HG02798 (cell line): ENCODE measurements around the gene SERPINE3.

Source experiments
- ATAC-seq: cut with Tn5 transposase; IDR thresholded peaks from one replicate; pipeline ENCODE4 v1.9.1; 2021; ENCODE audit warnings: mild to moderate bottlenecking; ENCODE audit not compliant: unreplicated experiment, poor library complexity

Gene SERPINE3

DNA sequence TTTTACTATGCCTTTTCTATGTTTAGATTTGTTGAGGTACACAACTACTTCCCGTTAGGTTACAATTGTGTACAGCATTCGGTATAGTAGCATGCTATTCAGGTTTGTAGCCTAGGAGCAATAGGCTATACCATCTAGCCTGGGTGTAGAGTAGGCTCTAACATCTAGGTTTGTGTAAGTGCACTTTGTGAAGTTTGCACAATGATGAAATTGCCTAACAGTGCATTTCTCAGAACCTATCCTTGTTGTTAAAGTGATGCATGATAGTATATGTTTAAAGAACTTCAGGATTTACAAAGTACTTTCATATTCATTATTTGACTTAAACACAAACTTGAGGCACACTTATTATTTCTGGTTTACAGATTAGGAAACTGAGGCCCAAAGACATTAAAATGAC is 11.5 kb upstream of the SERPINE3 start:
- no peak for ATAC-seq

DNA sequence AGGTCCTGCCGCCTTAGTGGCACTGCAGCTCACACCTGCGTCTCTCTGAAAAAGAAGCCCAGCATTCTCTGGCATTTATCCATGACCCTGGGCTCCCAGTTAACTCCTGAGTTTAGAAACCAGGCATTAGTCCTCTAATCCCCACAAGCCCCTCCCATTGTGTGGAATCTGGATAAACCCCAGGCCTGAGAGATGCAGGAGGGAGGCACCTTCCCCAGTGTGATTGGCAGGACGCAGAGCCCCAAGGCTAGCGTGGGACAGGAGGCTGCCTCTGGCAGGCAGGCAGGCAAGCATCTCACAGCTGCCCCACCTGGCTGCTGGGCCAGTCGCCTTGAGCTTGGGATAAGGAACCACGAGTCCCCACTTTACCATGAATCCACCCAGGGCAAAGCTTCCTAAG is 11.0 kb upstream of the SERPINE3 start:
- ATAC-seq = no peak

DNA sequence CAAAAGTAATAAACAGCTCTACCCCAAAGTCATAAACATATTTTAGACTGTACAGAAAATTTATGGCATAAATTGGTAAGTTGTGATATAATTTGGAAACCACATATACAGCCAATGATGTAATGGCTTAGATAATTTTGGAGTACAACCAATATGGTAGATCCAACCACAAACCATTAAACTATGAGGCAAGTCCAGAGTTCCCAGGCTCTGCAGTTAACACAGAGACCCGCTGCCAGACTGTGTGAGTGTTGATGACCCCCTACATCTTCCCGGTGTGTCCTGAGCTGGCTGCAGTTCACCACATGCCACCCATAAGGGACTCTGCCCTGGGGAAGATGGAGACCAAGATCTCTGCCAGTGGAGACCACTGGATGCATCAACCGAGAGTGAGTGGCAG is 9.9 kb upstream of the SERPINE3 start:
- no peak for ATAC-seq

DNA sequence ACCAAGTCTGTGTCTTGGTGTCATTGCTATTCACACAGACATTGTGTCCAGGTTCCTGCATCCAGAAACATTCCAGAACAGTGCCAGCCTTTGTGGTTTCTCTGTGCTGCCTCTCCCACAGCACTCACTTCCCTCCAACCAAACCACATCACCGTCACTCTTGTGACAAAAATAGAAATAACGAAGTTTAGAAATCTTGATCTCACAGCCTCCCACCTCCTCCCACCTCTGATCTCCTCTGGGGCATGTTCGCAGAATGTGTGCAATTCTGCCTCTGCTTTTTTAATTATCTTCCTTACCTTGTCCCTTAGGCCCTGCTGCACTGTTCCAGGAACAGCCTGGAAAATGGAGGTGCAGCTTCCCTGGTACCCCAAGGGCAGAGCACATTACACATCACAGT is 8.7 kb upstream of the SERPINE3 start:
- ATAC-seq = peak; percentile 54

DNA sequence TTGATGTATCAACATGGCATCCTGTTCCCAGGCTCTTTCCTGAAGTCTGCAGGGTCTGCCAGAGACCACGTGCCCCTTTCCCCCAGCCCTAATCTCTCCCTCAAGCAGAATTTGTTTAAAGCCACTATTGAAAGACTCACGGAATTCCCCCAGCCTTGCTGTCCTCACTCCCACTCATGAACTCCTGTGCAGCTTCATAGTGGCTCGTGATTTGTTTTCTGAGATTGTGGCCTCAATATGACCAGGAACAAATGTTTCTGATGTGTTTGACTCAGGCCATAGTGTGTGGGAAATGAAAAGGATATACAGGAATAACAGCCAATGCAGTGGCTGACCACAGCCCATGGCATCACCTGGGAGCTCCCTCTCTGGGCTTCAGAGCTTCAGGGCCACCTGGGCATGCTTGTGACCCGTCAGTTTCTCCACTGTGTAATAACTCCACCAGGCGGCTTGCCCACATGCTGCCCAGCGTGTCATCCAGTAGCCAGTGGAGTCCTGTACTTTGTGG is 8.1 kb upstream of the SERPINE3 start:
- ATAC-seq = peak; percentile 72

DNA sequence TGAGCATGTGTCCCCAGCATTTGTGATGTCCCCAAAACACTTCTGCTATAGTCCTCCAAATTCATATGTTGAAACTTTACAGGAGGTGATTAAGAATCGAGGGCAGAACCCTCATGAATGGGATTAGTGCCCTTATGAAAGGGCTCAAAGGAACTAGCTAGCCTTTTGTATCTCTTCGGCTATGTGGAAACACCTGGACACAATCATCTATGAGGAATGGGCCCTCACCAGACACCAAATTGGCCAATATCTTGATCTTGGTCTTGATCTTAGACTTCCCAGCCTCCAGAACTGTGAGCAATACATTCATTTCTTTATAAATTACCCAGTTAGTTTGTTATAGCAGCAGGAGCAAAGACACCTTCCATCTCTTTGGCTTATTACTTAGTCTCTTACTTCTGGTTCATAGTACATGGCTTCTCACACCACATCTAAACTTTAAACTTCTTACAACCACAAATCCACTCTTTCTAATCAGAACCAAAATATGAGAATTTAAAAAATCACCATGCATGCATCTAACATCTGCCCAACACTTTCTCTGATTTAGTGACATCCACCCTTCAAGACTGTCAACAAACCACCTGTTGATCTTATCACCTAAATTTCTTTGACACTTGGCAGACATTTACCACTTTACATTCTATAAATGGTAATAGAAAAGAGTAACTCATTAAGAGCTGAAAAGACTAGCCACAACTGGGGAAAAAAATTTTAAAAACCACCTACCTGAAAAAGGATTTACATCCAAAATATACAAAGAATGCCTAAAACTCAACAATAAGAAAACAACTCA is 6.7 kb upstream of the SERPINE3 start:
- no peak for ATAC-seq

DNA sequence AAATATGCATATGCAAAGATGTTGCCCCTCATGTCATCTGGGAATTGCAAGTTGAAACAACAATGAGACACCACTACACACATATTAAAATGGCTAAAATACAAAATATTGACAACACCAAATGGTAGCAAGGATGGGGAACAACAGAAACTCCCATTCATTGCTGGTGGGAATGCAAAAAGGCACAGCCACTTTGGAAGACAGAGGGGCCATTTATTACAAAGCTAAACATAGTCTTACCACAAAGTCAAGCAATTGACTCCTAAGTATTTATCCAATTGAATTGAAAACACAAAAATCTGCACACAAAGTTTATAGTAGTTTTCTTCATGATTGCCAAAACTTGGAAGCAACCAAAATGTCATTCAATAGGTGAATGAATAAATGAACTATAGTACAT is 6.1 kb upstream of the SERPINE3 start:
- no peak for ATAC-seq

DNA sequence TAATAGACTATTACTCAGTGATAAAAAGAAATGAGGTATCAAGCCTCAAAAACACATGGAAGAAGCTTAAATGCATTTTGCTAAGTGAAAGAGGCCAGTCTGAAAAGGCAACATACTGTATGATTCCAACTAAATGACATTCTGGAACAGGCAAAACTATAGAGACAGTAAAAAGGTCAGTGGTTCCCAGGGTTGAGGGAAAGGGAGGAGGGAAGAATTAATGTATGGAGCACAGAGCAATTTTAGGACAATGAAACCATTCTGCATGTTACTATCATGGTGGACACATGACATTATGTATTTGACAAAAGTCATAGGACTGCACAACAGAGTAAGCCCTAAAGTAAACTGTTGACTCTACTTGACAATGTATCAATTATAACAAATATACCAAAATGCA is 5.7 kb upstream of the SERPINE3 start:
- no peak for ATAC-seq

DNA sequence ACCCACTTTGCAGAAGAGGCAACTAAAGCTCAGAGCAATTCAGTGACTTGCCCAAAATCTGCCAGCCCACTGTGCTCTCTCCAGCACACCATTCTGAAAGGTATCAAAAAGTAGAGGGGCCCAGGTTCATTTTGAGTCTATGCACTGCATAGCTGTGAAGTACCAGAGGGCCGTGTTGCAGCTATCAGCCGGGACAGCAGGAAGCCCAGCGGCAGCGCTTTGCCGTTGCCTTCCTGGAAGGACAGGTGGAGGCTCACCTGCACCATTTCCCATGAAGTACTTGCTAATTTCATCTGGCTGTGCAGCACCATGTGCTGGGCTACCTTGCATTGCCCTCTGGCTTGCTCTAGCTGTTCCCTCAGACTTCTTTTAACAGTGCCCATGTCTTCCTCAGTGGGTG is 2.7 kb upstream of the SERPINE3 start:
- ATAC-seq = no peak

DNA sequence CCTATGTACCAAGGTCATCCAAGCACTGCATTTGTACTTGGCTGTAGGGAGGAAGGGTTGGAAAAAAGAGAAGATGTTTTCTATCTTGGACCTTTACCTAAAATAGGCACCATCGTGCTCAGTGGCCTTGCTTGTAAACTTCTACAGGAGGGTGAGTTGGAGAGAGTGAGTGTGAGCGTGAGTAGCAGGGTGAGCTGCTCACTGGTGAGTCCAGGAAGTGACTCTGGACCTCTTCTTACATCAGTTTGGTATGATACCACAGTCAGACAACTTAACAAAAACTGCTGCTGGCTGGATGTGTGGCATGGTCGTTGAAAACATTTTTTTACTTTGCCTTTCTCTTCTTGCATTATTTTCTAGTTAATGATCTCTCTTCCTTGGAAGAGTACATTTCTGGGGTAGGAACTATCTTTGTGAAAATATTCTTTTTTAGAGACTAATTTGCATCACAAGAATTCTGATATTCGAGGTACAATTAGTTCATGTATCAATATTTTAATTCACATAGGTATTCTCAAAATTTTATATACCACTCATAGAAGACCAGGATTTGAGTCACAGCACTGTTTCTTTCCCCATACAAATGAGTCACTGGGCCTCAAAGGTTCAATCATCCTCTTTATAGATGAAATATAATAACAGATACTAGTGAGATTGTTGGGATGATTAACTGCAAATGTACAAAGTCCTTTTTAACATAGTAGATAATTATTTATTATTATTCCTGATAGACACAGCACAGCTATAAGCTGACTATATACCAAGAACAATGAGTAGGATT is 651 bp downstream of the SERPINE3 start:
- ATAC-seq = no peak

DNA sequence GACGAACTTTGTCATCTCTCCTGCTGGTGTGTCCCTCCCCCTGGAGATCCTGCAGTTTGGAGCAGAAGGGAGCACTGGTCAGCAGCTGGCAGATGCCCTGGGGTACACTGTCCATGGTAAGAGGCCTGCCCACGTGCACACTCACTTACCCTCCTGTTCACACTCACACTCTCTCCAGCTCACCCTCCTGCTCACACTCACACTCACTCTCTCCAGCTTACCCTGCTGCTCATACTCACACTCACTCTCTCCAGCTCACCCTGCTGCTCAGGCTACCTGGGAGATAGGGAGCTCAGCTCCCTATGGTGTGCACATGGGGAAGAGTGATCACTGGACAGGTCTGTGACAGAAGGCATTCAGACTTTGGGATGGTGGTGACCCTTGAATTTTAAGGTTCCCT is 1.7 kb downstream of the SERPINE3 start:
- ATAC-seq = no peak

DNA sequence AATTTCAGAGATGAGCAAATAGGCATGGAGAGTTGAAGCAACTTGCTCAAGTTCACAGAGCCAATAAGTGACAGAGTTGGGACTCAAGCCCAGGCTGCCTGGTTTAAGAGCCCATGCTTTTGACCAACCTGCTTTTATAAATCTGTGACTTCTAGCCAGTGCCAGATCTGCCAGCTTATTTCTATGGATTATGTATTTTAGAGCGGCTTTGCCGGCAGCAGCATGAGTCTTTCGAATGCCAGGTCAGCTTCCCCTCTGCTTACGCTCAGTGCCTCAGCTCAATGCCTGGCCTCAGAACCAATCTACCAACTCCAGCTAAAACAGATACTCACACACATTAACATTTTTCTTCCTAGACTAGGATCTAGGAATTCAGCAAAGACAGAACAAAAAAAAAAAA is 2.3 kb downstream of the SERPINE3 start:
- no peak for ATAC-seq

DNA sequence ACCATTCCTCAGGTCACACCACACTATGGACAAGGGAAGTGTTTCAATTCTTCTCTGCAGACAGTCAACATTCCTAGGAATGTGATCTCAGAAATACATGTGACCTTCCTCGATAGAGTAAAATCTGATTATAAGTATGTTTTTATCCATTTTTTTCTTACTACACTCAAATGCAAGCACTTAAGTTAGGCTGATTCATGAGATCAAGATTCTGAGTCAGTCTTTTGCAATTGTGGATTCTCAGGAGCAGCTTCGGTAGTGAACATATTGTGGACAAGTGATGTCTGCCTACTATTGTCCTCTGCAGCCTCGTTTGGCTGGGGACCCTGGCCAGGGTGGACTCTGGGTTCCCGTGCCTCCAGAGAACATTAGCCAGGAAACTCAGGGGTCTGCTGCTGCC is 3.2 kb downstream of the SERPINE3 start:
- ATAC-seq = no peak

DNA sequence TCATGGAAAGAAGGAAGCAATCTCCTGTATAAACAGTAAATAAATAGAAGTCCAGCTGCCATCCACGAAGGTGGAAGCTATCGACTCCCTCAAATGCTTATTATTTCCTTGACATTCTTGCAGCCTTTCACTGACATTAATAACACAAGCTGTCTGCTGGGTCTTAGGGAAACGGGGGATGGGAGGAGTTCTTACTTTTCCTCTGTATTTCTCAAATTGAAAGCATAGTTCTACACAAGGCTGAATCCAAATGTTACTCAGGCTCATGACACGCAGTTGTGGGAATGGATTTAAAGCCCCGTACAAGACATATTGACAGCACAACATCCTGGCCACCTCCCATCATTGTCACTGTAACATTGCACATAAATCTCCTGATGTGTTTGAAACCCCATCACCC is 4.0 kb downstream of the SERPINE3 start:
- no peak for ATAC-seq

DNA sequence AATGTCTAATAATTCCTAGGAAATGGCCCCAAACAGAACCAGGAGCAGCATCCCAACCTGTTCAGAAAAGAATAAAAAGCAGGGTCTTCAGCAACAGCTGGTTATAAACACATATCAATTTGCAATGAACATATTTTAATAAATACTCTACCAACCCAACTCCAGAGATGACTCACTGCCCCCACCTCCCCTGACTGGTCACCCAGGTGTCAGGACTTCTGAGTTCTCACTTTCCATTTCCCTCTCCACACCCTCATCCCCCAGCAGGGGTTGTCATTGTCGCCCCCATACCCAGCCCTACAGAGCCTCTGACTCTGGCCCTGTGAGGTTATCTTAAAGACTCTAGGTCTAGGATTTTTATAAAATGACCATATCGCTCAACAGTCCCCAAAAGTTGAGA is 6.9 kb downstream of the SERPINE3 start:
- peak; percentile 40 for ATAC-seq

DNA sequence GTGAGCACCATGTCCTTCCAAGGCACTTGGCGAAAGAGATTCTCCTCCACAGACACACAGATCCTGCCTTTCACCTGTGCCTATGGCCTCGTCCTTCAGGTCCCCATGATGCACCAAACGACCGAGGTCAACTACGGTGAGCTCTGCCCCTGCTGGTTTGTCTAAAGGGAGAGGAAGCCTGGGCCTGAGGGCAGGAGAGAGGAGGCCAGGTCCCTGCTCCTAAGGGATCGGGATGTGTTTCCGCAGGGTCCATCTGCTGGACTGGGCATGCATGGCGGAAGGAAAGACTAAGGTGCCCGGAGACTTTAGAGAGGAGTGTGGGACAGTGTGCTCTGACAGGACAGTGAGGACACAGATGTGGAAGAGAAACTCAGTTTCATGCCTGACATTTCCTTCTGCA is 7.6 kb downstream of the SERPINE3 start:
- ATAC-seq = no peak

DNA sequence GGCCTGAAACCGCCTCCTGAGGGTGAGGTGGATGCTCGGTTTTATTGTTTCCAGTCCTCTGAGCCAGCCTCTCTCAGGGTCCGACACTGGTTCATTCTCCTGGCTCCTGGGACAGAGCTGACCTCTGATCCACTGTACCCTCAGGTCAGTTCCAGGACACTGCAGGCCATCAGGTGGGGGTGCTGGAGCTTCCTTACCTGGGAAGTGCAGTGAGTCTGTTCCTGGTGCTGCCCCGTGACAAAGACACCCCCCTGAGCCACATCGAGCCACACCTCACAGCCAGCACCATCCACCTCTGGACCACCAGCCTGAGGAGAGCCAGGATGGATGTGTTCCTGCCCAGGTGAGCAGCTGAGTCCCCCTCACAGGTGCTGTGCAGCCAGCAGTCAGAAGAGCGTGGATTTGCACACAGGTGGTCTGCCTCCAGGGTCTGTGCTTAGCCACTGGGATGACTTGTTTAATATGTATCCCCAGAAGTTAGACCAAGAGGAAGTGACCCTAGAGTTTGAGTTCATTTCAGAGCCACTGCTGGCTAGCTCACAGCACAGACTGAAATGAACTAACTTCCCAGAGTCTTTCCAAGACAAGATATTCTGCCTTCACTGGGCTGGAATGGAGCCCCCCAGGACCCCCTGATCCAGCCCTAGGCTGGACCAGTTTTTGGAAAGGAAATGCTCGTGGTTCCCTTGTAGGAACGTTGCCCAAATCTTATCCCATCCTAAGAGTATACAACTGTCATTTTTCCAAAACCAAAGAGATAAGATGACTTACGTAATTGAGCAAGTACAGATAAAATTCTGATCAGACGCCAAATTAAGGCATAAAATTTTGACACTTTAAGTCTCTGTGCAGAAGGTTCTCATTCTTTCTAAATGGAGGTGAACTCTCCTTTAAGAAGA is 8.8 kb downstream of the SERPINE3 start:
- no peak for ATAC-seq

DNA sequence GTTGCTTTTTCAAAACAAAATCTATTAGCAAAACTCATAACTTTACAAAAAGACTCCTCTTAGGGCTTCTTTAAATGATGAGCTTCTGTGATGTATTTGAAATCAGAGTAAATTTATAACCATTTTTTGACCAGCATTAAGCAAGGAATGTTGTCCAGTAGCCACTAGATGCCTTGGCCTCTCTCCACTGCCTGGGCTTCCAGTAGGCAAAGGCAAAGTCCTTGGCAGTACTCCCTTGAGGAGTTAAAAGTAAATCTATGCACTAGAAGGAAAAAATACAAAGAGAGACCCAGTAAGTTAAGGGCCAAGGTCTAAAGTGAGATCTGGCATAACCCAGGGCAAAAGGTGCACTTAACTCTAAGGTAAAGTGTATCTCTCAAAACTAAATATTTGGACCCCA is 9.5 kb downstream of the SERPINE3 start:
- no peak for ATAC-seq

DNA sequence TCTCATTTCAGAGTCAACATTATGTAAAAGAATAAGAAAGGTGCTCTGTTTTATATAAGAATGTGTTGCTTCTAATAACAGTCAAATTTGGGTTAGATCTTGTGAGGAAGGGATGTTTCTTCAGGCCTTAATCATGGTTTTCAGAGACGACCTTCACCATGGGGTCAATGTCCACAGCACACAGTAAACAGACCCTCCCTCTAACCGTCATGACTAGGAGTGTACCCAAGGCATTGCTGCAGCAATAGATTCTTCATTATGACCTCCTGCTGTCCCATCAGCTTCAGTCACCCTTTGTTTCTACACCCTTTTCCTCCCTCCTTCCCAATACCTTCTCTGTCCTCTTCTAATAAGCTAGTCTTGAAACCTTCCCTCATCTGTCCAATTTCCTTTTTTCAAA is 15.7 kb downstream of the SERPINE3 start:
- ATAC-seq = no peak

DNA sequence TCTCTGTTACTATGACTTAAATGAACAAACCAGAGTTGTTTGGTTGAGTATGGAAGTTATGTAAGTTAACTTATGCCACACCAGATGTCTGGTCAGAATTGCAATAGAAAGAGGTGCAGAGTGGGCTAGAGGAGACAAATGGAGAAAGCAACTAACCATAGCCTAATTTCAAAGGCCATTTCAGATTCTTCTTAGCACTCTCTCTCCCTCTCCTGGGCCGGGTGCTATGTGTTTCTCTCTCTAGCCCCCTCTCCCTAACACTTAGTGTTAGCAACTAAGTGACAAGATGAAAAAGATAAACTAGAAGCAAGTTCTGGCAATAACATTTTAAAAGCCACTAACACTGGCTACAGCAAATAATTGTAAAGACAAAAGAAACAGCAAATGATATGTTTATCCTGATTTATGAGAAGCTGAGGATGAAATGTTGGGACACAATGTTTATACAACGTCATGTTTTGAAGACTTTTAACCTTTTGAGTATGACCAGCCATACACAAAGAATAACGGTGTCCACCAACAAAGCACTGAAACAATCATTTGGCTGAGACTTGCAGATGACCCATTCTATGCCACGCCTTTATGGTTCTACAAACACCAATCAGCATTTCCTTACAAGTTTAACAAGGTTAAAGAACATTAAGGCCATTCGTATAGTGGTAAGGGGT is 18.6 kb downstream of the SERPINE3 start:
- ATAC-seq = no peak
